Activated CD8-positive, alpha-beta T cell treated with anti-CD3 and anti-CD28 coated beads for 36 hours (primary cell): ENCODE results near the gene GRB10. TPM values are rescaled to one million over a fixed set of nuclear protein-coding genes. Genes with fewer than 3 reads are reported as not detected.

Experiments
- ATAC-seq: fragments of 200-7000 bp; cut with Tn5 transposase; one replicate; pipeline ENCODE4 v1.10.0; 2021; ENCODE audit warnings: mild to moderate bottlenecking, moderate library complexity
- CTCF ChIA-PET: fragments of 350-600 bp; sonication (Branson Sonifier 250); formaldehyde crosslinking; loops from one replicate; lab custom pipeline; 2021; ENCODE audit warnings: antibody characterized with exemption; lab: Charles Lee
- POLR2A ChIA-PET: fragments of 350-600 bp; sonication (Branson Sonifier 250); formaldehyde crosslinking; loops from one replicate; lab custom pipeline; 2021; ENCODE audit warnings: antibody characterized with exemption; lab: Charles Lee
- DNase-seq: peaks from one replicate; pipeline ENCODE4 v3.0.0-alpha.2; 2020
- H3K27ac Mint-ChIP-seq: one replicate; pipeline ENCODE4 v1.8.0; 2021; ENCODE audit warnings: mild to moderate bottlenecking, mixed read lengths
- H3K27me3 Mint-ChIP-seq: one replicate; pipeline ENCODE4 v1.8.0; 2021; ENCODE audit warnings: mixed read lengths
- H3K36me3 Mint-ChIP-seq: one replicate; pipeline ENCODE4 v1.8.0; 2021; ENCODE audit warnings: low read depth, mixed read lengths
- H3K4me1 Mint-ChIP-seq: one replicate; pipeline ENCODE4 v1.8.0; 2021; ENCODE audit warnings: low read depth, mixed read lengths
- H3K4me3 Mint-ChIP-seq: one replicate; pipeline ENCODE4 v1.8.0; 2021; ENCODE audit warnings: mild to moderate bottlenecking, moderate library complexity, mixed read lengths
- H3K9me3 Mint-ChIP-seq: one replicate; pipeline ENCODE4 v1.8.0; 2021; ENCODE audit warnings: mixed read lengths
- intact Hi-C: fragments of 100-400 bp; cut with micrococcal nuclease; formaldehyde crosslinking; loops from one replicate; pipeline ENCODE4 v1.10.0; 2022
- total RNA-seq, 2 experiments: library from RNA; stranded (reverse); gene quantifications; one replicate each; pipeline ENCODE4 v1.2.3, GENCODE V29; 2021
- TF ChIP-seq, protein P1 (sequence below): fragments of 200-600 bp; IDR thresholded peaks from one replicate; pipeline ENCODE4 v1.8.0; 2022; ENCODE audit warnings: antibody characterized with exemption, mild to moderate bottlenecking

The GRB10 gene
- total RNA-seq, 2 experiments from 2014 or later, result 5.6 to 6.9 TPM

DNA sequence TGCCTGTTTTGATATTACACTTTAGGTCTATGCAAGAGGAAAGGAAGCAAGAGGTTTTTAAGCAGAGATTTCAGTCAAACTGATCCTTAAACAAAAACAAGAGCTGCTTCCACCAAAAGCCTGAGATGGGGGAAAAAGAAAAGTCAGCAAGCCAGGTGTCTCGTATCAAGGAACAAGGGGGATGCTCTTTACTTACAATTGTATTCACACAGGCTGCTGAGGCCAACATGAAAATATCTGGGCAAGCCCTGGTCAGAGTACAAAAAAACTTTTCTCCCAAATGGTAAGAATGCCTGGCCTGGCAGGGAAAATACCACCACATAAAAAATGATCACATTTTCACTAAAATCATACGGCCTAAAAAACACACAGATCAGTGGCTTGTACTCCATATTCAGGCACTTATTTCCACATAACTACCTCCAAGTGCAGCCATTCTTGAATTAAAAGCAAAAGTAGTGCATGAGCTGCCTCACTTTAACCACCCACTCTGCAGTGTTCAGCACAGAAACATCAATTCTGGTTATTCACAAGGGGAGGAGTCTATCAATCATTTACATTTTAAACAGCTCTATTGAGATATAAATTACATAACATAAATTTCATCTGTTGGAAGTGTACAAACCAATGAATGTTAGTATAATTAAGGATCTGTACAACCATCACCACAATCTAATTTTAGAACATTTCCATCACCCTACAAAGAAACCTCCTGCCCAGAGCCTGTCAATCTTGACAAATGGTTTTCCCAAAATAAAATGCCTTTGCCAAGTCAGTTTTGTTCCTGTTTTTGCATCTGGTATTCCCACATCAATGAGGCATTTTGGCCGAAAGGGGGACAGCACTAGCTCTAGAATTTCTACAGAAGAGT, 70.2 kb downstream of the GRB10 start:
- ChIA-PET CTCF (interaction anchor here (1.1 to 1.5 kb wide), 2 partner anchors 16 to 46 kb away, joined by 3 read pairs; no protein-coding TSS in a partner anchor), POLR2A (no interaction called here)
- peaks cover 1% of the 10 kb centered on the region for H3K27me3 Mint-ChIP-seq
- H3K27ac Mint-ChIP-seq, result no peak overlapping the region
- H3K9me3 Mint-ChIP-seq, result no peaks in the 10 kb centered on the region
- peaks cover 4% of the 10 kb centered on the region for H3K4me1 Mint-ChIP-seq
- ATAC-seq, result no peak
- TF ChIP-seq, protein P1, sequence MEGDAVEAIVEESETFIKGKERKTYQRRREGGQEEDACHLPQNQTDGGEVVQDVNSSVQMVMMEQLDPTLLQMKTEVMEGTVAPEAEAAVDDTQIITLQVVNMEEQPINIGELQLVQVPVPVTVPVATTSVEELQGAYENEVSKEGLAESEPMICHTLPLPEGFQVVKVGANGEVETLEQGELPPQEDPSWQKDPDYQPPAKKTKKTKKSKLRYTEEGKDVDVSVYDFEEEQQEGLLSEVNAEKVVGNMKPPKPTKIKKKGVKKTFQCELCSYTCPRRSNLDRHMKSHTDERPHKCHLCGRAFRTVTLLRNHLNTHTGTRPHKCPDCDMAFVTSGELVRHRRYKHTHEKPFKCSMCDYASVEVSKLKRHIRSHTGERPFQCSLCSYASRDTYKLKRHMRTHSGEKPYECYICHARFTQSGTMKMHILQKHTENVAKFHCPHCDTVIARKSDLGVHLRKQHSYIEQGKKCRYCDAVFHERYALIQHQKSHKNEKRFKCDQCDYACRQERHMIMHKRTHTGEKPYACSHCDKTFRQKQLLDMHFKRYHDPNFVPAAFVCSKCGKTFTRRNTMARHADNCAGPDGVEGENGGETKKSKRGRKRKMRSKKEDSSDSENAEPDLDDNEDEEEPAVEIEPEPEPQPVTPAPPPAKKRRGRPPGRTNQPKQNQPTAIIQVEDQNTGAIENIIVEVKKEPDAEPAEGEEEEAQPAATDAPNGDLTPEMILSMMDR, result no peak
- no peak overlapping the region for H3K4me3 Mint-ChIP-seq
- DNase-seq, result no peak
- intact Hi-C loops, result no loop called here
- H3K36me3 Mint-ChIP-seq, result no peaks in the 10 kb centered on the region

DNA sequence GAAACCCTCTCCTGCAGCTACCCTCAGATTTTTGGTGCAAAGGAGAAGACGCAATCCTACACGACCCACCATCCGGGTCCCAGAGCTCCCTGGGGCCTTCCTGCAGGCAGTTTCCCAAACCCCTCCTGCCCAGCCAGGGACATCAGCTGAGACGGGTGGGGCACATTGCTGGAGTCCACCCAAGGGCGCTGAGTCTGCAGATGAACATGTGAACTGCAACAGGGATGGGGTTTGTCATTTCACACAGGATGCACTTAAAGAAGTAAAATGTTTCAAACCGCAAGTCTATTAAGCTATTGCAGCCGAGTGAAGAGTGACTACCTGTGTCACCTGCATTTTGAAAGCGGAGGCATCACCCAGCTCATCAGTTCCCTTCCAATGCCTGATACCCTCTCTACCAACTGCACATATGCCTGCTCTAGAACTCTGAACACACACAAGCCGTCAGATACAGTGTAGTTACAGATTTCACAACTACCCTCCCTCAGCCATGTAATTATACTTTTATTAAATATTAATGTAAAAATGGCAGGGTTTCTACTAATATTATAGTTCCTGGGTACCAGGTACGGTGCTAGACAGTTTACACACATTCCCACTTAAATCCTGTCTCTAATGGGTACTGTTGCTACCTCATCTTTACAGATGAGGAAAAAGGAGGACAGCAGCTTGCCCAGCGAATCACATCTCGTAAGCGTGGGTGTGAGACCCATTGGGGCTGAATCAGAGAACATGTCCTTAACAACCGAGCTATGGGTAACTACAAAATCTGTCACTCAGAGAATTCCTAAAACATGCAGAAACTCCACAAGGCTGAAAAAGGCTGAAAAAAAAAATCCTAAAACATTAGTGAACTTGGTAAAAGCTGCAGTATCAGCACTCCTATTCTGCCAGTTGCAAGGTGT, 71.2 kb downstream of the GRB10 start:
- Mint-ChIP-seq H3K27ac (no peak overlapping the region), H3K27me3 (peaks cover 1% of the 10 kb centered on the region), H3K9me3 (no peaks in the 10 kb centered on the region), H3K4me1 (peaks cover 4% of the 10 kb centered on the region), H3K4me3 (no peak overlapping the region), H3K36me3 (no peaks in the 10 kb centered on the region)
- CTCF ChIA-PET, result interaction anchor here (0.6 to 1.5 kb wide), 4 partner anchors 17 to 451 kb away, joined by 3 to 4 read pairs (median 3); no protein-coding TSS in a partner anchor
- DNase-seq, result no peak
- POLR2A ChIA-PET, result no interaction called here
- TF ChIP-seq, protein P1, result no peak
- ATAC-seq, result no peak
- intact Hi-C loops, result no loop called here

DNA sequence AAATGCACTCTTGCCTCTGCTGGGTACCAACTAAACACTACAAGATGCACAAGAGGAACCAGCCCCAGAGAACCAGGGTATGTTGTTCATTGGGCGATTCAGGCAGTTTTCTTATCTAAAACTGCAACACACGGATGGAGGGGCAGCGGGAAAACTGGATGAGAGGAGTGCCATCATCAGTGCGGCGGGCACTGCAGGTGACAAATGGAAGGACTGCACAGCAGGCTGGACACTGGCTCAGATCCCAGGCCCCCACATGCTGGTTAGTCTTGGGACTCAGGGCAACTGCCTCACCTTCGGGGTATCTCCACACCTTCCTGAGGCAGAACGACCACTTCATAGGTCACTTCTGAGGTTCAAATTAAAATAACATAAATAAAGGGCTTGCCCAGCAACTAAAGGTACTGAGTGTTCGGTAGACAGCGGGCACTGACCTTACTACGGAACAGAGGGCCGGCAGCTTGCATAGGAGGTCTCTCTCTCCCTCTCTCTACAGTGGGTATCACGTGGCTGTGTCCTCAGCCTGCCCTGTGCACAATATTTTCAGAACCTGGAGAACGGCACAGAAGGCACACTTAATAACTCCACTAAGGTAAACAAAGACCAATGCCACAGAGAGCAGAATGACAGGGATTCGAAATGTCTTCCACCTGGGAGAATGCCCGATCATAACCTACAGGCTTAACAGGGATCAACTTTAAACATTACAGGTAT, 72.1 kb downstream of the GRB10 start:
- Mint-ChIP-seq H3K27ac (no peak overlapping the region), H3K9me3 (no peaks in the 10 kb centered on the region), H3K27me3 (peaks cover 1% of the 10 kb centered on the region), H3K36me3 (no peaks in the 10 kb centered on the region), H3K4me1 (peaks cover 4% of the 10 kb centered on the region), H3K4me3 (no peak overlapping the region)
- intact Hi-C loops, result no loop called here
- ATAC-seq, result no peak
- no peak for DNase-seq
- ChIA-PET POLR2A (no interaction called here), CTCF (interaction anchor here (0.6 to 1.3 kb wide), 2 partner anchors 30 to 452 kb away, joined by 3 to 4 read pairs; no protein-coding TSS in a partner anchor)
- TF ChIP-seq, protein P1, result no peak

- TF ChIP-seq, protein P1, result no peak
- ATAC-seq (no peak), DNase-seq (no peak)
- intact Hi-C loops, result loop anchor here (5.0 kb wide), 1 partner anchor 268 kb away; no protein-coding TSS in a partner anchor
- POLR2A ChIA-PET, result interaction anchor here (0.7 kb wide), 1 partner anchor 93 kb away, joined by 3 read pairs; no protein-coding TSS in a partner anchor
- peaks cover 1% of the 10 kb centered on the region for H3K27me3 Mint-ChIP-seq
- no peaks in the 10 kb centered on the region for H3K36me3 Mint-ChIP-seq
- H3K4me3 Mint-ChIP-seq, result no peak overlapping the region
- CTCF ChIA-PET, result no interaction called here
- no peaks in the 10 kb centered on the region for H3K9me3 Mint-ChIP-seq
- H3K27ac Mint-ChIP-seq, result no peak overlapping the region
- peaks cover 4% of the 10 kb centered on the region for H3K4me1 Mint-ChIP-seq
Observed at GRCh38 chr7:50709151-50709550, 73.5 kb downstream of the GRB10 start.
